RCC 7860 (cell line): ENCODE data around the gene DEF6.
"Not testable (repeated sequence)": the region's sequence is repeated elsewhere in the genome, so short reads cannot be mapped to it uniquely, and the experiment has no call there.

Experiments
- DNase-seq: peaks from one replicate; pipeline ENCODE4 v3.0.0-alpha.2; 2015; ENCODE audit warnings: low spot score
- FAIRE-seq: peaks from 2 replicates; lab custom pipeline; 2012; peaks lifted over from hg19 to GRCh38; lab: Jason Lieb, UNC

The DEF6 gene

DNA sequence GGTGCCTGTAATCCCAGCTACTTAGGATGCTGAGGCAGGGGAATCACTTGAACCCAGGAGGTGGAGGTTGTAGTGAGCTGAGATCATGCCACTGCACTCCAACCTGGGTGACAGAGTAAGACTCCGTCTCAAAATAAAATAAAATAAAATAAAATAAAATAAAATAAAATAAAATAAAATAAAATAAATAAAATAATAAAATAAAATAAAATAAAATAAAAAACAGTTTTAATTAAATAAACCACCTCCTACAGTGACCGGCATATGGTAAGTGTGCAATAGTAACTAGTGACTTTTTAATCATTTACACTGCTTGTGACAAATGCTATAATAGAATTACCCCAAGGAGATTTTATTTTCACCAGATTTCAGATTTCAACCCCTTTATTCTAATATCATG lies 10.9 kb downstream of the DEF6 start:
- not testable (repeated sequence) for DNase-seq, FAIRE-seq

DNA sequence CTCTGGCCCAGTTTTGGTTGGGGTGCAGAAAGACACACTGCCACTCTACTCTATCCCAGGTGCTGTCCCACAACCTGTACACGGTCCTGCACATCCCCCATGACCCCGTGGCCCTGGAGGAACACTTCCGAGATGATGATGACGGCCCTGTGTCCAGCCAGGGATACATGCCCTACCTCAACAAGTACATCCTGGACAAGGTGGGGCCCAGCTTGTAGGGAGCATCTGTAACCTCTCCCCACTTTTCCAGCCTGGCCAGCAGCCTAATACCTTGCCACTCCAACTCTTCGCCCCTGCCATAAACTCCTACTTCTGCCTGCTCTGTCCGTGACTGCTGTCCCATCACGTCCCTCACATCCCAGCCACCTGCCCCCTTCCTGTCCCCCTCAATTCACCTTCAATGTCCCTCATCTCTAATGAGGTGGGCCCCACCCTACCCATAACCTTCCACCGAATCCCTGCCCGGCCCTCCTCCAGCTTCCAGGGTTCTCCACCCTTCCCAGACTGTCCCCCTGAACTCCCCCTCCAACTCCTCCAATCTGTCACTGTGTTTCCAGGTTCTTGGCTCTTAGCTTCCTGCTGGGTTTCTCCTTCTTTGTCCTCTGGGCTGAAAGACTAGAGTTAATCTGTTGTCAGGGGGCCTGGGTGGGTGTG lies 12.1 kb downstream of the DEF6 start:
- DNase-seq = no peak
- no peak for FAIRE-seq

GRCh38 chr6:35310265-35310831 lies 12.7 kb downstream of the DEF6 start:
- FAIRE-seq (no peak), DNase-seq (no peak)

GRCh38 chr6:35311390-35312075 lies 13.9 kb downstream of the DEF6 start:
- no peak for FAIRE-seq
- no peak for DNase-seq

DNA sequence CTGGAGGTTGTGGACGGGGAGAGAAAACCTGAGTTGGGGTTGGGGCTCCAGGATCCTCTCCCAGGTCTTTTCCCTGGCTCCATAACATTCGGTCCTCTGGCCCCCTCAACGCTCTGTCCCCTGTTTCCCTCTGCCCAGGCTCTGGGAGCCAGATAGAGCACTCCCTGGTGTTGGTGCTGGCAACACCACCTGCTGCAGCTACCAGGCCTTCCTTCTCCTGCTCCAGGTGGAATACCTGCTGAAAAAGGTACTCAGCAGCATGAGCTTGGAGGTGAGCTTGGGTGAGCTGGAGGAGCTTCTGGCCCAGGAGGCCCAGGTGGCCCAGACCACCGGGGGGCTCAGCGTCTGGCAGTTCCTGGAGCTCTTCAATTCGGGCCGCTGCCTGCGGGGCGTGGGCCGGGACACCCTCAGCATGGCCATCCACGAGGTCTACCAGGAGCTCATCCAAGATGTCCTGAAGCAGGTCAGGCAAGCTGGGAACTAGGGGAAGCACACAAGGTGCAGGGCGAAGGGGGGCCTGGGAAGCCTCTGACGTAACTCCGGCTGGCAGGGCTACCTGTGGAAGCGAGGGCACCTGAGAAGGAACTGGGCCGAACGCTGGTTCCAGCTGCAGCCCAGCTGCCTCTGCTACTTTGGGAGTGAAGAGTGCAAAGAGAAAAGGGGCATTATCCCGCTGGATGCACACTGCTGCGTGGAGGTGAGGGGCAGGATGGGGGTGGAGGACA lies 14.6 kb downstream of the DEF6 start:
- no peak for FAIRE-seq
- DNase-seq = no peak

DNA sequence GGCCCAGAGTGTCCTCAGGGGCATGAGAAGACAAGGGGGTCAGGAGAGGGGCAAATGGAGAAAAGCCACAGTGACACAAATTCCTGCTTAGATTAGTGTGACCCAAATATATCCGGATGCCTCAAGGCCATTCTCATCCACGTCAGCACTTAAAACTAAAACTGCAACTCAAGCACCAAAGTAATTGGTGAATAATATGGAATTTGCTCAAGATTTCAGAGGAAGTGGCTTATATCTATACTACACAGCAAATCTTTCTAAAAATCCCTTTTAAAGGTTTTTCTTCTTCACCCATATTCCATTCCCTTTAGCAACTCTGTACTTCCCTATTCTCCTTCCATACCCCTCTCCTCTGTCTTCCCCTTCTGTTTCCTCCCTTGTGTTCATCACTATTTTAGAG lies 15.2 kb downstream of the DEF6 start:
- FAIRE-seq = no peak
- DNase-seq = no peak

DNA sequence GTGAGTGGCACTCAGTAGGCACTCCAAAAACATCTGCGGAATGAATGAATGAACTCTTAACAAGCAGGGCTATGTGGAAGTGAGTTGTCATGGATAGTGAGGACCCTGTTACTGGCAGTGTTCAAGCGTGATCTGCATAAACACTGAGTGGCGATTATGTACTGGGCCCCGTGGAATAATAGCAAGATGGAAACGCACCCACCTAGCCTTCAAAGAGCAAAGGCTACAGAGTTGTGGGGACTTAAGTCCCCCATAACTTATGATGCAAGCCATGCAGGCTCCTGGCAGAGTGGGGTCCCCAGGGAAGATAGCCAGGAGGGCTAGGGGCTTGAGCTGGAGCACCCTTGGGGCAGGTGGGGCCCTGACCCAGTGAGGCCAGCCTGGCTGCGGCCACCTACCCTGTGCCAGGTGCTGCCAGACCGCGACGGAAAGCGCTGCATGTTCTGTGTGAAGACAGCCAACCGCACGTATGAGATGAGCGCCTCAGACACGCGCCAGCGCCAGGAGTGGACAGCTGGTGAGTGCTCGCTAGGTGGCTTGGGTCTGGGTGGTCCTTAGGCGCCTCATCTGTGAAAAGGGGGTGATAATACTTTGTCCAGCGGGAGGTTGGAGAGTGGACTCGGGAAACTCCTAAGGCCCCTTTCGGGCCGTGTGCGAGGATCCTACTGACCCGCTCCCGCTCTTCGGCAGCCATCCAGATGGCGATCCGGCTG lies 20.0 kb downstream of the DEF6 start:
- DNase-seq (no peak), FAIRE-seq (no peak)

GRCh38 chr6:35318196-35319171 lies 20.9 kb downstream of the DEF6 start:
- DNase-seq (peak; percentile 55), FAIRE-seq (no peak)

DNA sequence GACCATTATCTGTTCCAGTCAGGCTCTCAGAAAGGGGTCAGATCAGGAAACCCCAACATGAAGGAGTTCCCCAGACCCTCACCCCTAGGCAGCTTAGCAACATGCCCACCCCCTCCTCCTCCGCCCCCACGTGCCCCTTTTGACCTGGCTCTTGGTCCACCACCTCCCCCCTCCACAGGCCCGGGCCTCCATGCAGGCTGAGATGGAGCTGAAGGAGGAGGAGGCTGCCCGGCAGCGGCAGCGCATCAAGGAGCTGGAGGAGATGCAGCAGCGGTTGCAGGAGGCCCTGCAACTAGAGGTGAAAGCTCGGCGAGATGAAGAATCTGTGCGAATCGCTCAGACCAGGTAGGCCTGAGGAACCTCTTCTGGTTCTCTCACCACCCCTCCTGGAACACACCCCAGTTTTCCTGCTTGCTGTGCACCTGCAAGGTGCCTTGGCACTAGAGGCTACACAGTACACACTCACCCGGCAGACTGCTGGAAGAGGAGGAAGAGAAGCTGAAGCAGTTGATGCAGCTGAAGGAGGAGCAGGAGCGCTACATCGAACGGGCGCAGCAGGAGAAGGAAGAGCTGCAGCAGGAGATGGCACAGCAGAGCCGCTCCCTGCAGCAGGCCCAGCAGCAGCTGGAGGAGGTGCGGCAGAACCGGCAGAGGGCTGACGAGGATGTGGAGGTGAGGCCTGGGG lies 21.9 kb downstream of the DEF6 start:
- FAIRE-seq = no peak

DNA sequence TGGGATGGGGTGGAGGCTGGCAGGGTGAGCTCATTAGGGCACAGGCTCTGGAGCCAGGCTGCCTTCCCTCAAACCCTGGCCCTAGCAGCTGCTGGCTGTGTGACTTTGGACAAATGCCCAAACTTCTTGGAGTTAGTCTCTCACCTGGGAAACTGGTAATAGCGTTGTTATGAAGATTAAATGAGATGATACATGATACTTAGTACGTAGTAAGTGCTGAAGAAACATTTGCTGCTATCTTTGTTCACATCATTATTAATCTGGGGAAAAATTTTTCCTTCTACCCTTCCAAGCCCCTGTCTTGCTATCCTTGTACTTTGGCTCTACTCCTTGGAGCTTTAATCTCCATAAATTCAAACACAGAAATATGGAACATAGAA lies 22.4 kb downstream of the DEF6 start:
- DNase-seq (no peak), FAIRE-seq (no peak)

More for the DNA sequence above, 21.9 kb downstream of the DEF6 start:
- no peak for DNase-seq

DNA sequence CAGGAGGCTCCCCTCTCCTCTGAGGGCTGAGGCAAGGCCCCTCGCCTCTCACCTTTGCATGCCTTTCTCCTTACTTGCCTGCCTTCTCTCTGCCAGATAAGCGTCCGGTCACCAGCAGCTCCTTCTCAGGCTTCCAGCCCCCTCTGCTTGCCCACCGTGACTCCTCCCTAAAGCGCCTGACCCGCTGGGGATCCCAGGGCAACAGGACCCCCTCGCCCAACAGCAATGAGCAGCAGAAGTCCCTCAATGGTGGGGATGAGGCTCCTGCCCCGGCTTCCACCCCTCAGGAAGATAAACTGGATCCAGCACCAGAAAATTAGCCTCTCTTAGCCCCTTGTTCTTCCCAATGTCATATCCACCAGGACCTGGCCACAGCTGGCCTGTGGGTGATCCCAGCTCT lies 23.5 kb downstream of the DEF6 start:
- no peak for FAIRE-seq
- DNase-seq = no peak

- no peak for FAIRE-seq
- DNase-seq = no peak
Observed at GRCh38 chr6:35327349-35328027, 29.9 kb downstream of the DEF6 start.

DNA sequence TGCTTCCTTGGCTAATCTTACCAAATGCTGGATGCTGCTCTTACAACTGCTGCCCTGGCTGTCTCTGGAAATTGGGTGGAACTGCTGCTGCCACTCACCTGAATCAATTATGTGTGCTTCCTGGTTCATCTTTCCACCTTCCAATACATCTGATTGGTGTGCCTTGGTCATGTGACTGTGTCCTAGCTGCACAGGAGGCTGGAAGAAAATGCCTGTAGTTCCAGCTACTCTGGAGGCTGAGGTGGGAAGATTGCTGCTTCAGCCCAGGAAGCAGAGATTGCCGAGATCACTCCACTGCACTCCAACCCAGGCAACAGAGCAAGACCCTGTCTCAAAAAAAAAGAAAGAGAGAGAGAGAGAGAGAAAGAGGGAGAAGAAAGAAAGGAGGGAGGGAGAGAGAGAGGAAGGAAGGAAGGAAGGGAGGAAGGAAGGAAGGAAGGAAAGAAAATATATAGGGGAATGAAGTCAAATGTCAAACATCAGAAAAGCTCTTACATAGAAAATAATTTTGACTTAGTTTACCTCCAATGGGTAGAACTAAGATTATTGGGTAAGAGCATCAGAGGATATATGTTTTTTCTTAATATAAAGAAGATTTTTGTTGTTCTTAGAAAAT lies 30.6 kb downstream of the DEF6 start:
- FAIRE-seq (no peak), DNase-seq (no peak)

DNA sequence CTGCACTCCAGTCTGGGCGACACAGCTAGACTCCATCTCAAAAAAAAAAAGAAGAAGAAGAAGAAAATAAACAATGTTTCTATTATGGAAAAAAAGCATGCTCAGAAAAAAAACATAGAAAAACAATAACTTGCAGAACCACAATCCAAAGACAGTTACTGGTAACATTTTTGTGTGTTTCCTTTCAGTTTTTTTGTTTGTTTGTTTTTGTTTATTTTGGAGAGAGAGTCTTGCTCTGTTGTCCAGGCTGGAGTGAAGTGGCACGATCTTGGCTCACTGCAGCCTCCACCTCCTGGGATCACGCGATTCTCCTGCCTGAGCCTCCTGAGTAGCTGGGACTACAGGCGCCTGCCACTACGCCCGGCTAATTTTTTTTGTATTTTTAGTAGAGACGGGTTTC lies 31.3 kb downstream of the DEF6 start:
- not testable (repeated sequence) for DNase-seq, FAIRE-seq

DNA sequence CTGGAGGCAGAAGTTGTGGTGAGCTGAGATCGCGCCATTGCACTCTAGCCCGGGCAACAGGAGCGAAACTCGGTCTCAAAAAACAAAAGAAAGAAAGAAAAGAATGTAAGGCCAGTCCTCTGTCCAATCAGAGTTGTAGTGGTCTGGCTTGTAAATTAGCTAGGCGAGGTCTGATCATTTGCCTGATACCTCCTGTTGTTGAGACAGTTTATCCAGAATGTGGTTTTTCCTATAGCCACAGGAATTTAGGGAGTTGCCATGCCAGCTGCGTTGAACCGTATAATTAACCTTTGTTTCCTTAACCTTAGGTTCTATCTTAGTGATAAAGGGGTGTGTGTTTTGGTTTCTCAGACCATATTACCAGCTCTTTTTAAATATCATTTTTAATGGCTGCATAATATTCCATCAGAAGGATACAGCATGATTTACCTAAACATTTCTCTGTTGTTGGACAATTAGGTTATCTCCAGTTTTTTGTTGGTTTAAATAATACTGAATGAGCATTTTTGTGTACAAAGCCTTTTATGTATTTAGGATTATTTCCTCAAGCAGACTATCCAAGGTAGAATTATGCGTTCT lies 33.0 kb downstream of the DEF6 start:
- FAIRE-seq (no peak), DNase-seq (no peak)

DNA sequence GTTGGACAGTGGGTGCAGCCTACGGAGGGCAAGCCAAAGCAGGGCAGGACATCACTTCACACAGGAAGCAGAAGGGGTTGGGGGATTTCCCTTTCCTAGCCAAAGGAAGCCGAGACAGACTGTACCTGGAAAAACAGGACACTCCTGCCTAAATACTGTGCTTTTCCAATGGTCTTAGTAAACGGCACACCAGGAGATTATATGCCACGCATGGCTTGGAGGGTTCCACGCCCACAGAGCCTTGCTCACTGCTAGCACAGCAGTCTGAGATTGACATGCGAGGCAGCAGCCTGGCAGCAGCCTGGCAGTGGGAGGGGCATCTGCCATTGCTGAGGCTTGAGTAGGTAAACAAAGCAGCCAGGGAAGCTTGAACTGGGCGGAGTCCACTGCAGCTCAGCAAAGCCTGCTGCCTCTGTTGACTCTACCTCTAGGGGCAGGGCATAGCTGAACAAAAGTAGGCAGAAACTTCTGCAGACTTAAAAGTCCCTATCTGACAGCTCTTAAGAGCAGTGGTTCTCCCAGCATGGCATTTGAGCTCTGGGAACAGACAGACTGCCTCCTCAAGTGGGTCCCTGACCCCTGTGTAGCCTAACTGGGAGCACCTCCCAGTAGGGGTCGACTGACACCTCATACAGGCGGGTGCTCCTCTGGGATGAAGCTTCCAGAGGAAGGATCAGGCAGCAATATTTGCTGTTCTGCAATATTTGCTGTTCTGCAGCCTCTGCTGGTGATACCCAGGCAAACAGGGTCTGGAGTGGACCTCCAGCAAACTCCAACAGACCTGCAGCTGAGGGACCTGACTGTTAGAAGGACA lies 34.7 kb downstream of the DEF6 start:
- DNase-seq = peak; percentile 23

DNA sequence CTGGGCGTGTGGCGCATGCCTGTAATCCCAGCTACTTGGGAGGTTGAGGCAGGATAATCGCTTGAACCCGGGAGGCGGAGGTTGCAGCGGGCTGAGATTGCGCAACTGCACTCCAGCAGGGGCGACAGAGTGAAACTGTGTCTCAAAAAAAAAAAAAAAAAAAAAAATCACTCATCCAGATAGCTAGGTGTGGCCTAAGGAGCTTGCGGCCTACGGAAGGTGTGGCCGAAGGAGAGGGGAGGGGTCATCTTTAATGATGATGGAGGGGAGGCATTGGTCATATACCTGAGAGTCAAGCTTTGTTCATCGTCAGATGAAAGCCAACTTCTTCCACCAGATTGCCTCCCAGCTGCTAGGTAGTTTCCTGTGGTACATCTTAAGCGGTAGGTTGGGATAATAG lies 43.9 kb downstream of the DEF6 start:
- FAIRE-seq (no peak), DNase-seq (no peak)

More for the DNA sequence above, 34.7 kb downstream of the DEF6 start:
- FAIRE-seq = not testable (repeated sequence)
